HG03565 (cell line): Measurements from ENCODE around the gene FAM200B.
"Not testable (repeated sequence)": the region's sequence is repeated elsewhere in the genome, so short reads cannot be mapped to it uniquely, and the experiment has no call there.

ENCODE experiments used
- ATAC-seq: cut with Tn5 transposase; IDR thresholded peaks from one replicate; pipeline ENCODE4 v1.9.1; 2021; ENCODE audit warnings: mild to moderate bottlenecking, moderate library complexity; ENCODE audit not compliant: unreplicated experiment

The FAM200B gene

GRCh38 chr4:15733061-15733460, 51.4 kb downstream of the FAM200B start:
- ATAC-seq, result not testable (repeated sequence)

GRCh38 chr4:15735536-15735935, 53.9 kb downstream of the FAM200B start:
- no peak for ATAC-seq

GRCh38 chr4:15736514-15737050, 55.0 kb downstream of the FAM200B start:
- ATAC-seq, result no peak

GRCh38 chr4:15737255-15737654, 55.6 kb downstream of the FAM200B start:
- no peak for ATAC-seq

- ATAC-seq, result no peak
These were observed 57.2 kb downstream of the FAM200B start for GRCh38 chr4:15738877-15739276.
